HG03196 (cell line): Measurements from ENCODE around the gene FNDC11.
"Not testable (repeated sequence)": the region's sequence is repeated elsewhere in the genome, so short reads cannot be mapped to it uniquely, and the experiment has no call there.

ENCODE experiments used
- ATAC-seq: cut with Tn5 transposase; IDR thresholded peaks from one replicate; pipeline ENCODE4 v1.9.1; 2021; ENCODE audit not compliant: unreplicated experiment

Gene FNDC11

DNA sequence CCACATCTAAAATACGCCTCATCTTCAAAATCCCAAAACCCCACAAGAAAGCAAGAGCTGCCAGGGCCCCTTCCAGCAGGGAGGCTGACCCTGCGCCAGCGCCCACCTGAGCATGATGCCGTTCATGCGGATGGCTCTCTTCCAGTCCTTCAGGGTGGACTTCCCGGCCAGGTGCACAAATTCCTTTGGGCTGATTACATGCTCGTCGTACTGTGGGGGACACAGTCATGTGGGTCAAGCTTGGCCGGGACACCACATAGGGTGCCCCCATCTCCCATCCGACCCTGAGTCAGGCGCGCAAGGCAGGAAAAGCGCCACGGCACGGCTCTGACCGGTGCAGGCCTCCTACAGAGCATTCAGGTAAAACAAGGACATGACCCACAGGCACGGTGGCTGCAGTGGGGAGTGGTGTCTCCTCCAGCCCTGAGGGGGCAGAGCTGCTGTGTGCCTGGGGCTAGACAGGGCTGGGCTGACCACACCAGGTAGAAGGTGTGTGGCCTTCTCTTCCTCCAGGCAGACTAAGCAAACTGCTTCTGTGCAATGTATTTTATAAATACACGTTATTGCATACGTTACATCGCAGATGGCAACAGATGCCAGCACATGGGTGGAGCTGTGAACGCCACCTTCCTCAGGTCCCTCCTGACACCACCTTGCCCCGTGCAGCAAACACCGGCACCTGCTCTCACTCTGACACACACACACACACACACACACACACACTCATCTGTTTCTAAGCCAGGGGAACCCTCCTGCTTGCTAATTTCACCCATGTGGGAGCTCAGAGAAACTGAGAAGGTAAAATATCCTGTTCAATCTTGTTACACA is 43.9 kb downstream of the FNDC11 start:
- ATAC-seq, result no peak

DNA sequence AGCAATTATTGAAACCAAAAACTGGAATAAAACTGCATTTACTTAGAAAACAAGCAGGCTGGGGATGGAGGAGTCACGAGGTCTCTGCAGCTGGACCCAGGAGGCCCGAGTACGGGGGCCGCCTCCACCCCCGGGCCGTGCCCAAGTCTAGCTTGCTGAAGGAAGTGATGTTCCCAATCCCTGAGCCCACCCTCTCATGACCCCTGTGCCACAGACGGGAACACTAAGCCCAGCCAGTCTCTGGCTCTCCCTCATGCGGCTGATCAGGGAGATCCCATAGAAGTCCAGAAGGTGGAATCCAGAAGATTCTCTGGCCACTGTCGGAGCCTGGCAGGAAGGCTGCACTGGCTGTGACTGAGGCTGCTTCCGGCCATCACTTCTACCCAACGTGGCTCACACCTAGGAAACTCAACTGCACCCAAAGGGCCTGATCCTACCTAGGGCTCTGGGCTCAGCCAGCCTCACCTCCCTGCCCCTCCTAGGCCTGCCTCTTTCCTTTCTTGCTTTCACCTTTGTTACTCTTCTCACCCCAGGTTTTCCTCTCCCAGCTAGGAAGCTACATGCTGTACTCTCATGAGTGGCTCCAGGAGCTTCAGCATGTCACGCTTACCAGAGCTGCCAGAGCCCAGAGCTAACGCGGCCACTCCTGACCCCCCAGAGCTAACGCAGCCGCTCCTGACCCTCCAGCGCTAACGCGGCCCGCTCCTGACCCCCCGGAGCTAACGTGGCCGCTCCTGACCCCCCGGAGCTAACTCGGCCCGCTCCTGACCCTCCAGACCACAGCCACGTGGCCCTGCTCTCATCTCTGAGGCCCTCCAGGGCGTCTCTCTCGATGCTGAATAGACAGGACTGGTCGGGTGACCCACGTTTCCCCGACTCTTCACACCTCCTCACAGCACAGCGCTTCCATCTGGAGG is 44.8 kb downstream of the FNDC11 start:
- ATAC-seq, result no peak

- ATAC-seq, result no peak
Measured at GRCh38 chr20:63599396-63600050, 45.6 kb downstream of the FNDC11 start.

DNA sequence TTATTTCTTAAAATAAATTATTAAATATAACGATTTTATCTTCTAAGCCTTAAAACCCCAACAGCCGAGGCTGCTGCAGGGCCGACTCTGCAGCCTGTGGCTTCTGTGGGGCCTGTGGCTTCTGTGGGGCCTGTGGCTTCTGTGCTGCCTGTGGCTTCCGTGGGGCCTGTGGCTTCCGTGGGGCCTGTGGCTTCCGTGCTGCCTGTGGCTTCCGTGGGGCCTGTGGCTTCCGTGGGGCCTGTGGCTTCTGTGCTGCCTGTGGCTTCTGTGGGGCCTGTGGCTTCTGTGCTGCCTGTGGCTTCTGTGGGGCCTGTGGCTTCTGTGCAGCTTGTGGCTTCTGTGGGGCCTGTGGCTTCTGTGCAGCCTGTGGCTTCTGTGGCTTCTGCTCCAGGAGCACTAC is 47.7 kb downstream of the FNDC11 start:
- not testable (repeated sequence) for ATAC-seq

GRCh38 chr20:63602321-63602720 is 48.4 kb downstream of the FNDC11 start:
- no peak for ATAC-seq
